ENCODE measurements around the gene TMEM117.
A peak's percentile ranks its signal among the peaks of the same experiment; 100 is the strongest.
"Not testable (repeated sequence)": the region's sequence is repeated elsewhere in the genome, so short reads cannot be mapped to it uniquely, and the experiment has no call there.

The TMEM117 gene

DNA sequence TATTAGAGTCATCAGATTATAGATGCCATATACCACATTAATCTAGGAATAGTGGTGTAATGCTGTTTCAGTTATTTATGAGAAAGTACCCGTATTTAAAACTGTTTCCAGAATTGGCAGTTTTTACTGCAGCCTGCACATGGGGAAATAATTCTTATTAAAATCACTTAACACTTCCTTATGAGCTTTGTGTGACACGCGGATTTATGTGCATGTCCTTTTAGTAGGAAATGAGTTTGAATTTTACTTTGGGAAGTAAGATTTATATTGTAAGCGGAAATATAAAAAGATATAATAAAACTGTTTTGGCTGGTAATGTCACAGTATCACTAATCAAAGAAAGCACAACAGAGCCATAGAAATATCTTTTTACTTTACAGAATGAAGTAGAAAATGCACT is 132.9 kb downstream of the TMEM117 start:
- DNase-seq, result no peak

GRCh38 chr12:43969882-43970281 is 134.0 kb downstream of the TMEM117 start:
- no peak for DNase-seq

DNA sequence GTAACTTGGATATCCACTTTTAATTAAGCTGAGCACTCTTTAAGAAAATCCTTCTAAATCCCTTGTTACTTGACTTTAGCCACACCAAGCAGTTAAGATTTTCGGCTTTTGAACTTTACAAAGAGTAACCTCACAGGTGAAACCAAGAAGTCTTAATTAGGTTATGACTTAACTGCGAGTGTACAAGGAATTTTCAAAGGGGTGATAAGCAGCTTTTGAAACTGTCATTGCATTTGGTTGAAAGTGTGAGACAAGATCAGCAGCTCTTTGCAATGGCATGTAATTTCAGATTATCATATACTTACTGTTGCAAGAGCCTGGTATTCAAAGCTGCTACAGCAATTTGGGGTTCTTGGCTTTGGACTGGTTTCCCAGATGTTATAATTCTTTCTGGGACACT is 137.5 kb downstream of the TMEM117 start:
- no peak for DNase-seq

DNA sequence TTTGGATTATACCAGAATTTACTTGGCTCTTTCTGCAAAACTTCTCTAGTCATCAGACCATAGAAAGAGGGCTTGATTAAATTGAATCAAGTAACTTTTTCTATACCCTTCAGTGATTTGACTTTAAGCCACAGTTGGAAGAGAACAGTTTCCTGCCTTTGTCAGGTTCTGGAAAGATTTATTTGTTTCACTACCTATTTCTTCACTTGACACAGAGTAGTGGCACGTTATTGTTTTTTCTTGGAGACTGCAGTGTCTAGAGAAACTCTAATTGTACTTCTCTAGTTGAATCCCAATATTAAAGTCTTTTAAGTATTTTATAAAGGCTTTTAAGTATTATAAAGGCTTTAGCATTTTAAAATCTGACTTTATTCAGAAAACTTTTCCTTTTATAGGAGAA is 138.1 kb downstream of the TMEM117 start:
- DNase-seq, result no peak

- DNase-seq, result no peak
These were observed 140.1 kb downstream of the TMEM117 start for GRCh38 chr12:43976027-43976426.

GRCh38 chr12:43978556-43978955 is 142.7 kb downstream of the TMEM117 start:
- DNase-seq, result no peak

DNA sequence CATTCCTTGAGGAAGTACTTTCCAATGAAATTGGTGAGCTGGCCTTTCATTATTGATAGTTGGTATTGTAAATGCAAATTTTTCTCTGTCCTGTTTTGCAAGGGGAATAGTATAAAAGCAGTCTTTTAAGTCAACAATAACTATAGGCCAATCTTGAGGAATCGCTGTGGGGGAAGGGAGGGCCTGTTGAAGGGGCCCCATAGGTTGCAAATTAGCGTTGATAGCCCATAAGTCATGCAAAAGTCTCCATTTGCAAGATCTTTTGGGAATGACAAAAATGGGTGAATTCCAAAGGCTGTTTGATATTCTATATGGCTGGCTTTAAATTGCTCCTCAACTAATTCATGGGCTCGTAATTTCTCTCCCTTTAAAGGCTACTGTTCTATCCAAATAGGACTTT is 143.6 kb downstream of the TMEM117 start:
- no peak for DNase-seq

GRCh38 chr12:43980627-43981191 is 144.8 kb downstream of the TMEM117 start:
- no peak for DNase-seq

DNA sequence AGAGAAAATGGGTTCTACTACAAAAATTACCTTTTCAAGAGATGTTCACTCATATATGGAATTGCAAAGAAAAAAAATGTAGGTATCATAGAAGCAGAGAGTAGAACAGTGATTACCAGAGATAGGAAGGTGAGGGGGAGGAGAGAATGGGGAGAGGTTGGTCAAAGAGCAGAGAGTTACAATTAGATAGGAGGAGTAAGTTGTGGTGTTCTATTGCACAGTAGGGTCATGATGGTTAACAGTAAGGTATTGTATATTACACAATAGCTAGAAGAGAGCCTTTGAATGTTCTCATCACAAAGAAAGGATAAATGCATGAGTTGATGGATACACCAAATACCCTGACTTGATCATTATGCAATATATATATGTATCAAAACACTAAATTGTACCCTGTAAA is 145.8 kb downstream of the TMEM117 start:
- no peak for DNase-seq

DNA sequence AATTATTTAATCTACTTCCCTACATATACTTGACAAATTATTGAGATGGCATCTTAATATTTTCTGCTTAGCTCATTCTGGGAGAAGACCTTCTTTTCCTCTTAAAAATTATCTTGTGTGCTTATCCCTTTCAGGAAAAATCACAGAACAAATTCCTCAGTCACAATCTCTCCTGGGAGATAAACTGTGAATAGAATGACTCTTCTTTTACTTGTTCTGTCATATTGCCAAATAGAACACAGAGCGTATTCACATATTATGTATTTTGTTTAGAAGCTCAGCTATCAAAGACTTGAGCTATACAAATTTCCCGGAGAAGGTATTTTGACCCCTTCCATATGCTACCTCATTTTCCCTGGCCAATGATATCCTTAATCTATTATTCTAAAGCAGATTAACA is 146.7 kb downstream of the TMEM117 start:
- DNase-seq, result no peak

GRCh38 chr12:43988838-43989560 is 153.1 kb downstream of the TMEM117 start:
- DNase-seq, result no peak

GRCh38 chr12:43992856-43993255 is 157.0 kb downstream of the TMEM117 start:
- no peak for DNase-seq

DNA sequence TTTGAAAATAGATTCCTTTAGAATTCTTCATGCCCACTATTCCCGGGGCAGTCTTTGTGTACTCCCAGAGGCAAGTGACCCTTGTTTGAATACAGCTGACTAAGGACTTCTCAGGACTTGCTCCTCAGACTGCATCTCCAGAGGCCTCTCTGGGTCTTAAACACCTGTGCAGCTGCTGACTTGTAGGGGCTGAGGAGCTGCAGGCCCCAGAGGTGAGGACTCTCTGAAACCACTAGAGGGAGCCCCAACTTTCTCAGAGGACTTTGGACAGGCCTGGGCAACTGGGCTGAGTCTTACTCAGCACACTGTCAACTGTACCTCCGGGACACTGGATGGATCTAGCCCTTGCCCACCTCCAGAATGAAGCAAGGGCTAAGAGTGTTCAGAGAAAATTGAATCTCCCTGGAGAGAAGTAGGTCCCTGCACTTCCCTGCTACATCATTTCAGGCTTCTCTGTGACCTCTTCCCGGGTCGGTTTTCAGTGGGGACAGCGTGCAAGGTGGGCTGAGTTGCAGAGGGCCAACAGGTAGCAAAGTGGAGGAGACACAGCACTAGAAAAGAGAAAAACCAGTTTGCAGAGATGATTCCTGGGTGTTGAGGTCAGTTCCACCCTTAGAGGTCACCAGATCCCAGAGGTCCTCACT is 164.6 kb downstream of the TMEM117 start:
- DNase-seq, result peak; percentile 5

GRCh38 chr12:44002607-44003006 is 166.7 kb downstream of the TMEM117 start:
- DNase-seq, result no peak

GRCh38 chr12:44003721-44004120 is 167.8 kb downstream of the TMEM117 start:
- no peak for DNase-seq

GRCh38 chr12:44015333-44015941 is 179.6 kb downstream of the TMEM117 start:
- no peak for DNase-seq

GRCh38 chr12:44017216-44017615 is 181.3 kb downstream of the TMEM117 start:
- DNase-seq, result no peak

GRCh38 chr12:44019118-44019517 is 183.2 kb downstream of the TMEM117 start:
- no peak for DNase-seq

- DNase-seq, result no peak
These were observed 184.7 kb downstream of the TMEM117 start for GRCh38 chr12:44020555-44020954.

DNA sequence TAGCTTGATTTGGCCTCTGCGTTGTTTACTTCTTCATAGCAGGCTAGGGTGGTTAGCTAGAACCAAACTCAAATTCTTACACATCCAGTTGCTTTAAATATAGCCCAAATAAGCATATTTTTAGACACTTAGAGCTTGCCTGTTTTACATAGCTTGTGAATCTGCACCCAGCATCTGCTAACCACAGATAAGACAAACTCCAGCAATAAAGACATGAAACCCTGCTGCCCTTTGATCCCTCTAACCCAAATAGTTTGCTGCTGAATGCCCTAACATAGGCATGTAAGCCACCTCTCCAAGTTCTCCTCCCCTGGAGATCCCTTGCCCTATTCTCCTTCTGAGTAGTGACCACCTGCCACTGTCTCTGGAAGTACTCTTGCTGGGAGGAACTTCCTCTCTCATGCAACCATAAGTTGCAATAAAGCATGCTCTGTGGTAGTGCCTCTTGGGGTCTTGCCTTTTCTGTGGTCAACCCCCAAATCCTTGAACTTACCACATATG is 185.6 kb downstream of the TMEM117 start:
- DNase-seq, result no peak

DNA sequence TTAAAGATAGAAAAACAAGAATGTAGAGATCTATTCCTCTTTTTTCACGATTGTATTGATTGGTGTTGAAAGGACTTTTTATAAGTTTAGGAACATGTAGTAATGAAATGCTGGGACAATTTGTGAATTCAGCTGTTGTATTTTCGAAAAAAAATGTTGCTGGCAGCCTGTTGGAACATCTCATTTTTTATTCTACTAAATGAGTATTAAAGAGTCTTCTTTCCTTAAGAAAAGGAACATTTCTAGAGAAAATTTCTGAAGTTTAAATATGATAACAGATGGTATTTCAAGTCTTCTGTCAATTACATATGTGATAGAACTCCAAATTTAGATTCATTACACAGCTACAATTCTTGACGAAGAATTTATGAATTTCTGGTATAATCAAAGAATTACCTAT is 189.6 kb downstream of the TMEM117 start:
- DNase-seq, result no peak

DNA sequence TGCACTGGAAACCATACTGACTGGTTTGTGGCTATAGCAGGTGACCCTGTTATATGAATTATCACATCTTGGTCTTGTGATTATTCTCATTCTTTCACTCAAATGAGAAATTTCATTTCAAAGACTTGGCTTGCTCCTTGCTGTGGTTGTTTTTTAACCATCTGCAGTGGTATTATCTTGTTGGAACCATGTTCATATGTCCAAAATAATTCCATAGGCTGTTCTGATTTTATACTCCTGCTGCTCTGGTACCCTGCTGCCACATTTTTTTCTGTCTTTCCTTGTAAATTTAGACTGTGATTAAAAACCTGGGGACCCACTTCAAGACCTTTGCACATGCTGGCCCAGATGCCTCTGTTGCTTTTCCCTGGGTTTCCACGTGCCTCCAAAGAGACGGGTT is 190.2 kb downstream of the TMEM117 start:
- DNase-seq, result no peak

GRCh38 chr12:44026926-44027325 is 191.0 kb downstream of the TMEM117 start:
- not testable (repeated sequence) for DNase-seq

DNA sequence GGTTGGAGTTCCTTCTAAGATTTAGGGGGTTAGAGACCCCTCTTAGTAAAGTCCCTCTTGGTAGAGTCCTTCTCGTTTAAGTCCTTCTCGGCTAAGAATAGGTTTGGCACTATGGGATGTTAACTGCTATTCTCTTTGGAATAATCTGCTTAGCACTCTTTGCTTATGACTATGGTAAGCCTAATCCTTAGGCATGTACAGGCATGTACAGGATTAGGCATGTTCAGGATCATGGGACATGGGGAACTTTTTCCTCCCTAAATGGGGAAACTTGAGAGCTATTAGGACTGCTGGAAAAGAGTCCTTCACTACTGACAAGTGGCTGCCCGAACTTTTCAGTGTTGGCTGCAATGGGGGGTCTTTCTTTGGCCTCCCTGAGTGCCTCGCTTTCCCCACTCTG is 193.3 kb downstream of the TMEM117 start:
- no peak for DNase-seq

All from activated CD4-positive, alpha-beta T cell treated with anti-CD3 and anti-CD28 coated beads, Interleukin-2, amount 50 U/mL, for 1 hour (primary cell).